ENCODE measurements around the gene NBPF1.
"Not testable (repeated sequence)": the region's sequence is repeated elsewhere in the genome, so short reads cannot be mapped to it uniquely, and the experiment has no call there.

NBPF1 gene

DNA sequence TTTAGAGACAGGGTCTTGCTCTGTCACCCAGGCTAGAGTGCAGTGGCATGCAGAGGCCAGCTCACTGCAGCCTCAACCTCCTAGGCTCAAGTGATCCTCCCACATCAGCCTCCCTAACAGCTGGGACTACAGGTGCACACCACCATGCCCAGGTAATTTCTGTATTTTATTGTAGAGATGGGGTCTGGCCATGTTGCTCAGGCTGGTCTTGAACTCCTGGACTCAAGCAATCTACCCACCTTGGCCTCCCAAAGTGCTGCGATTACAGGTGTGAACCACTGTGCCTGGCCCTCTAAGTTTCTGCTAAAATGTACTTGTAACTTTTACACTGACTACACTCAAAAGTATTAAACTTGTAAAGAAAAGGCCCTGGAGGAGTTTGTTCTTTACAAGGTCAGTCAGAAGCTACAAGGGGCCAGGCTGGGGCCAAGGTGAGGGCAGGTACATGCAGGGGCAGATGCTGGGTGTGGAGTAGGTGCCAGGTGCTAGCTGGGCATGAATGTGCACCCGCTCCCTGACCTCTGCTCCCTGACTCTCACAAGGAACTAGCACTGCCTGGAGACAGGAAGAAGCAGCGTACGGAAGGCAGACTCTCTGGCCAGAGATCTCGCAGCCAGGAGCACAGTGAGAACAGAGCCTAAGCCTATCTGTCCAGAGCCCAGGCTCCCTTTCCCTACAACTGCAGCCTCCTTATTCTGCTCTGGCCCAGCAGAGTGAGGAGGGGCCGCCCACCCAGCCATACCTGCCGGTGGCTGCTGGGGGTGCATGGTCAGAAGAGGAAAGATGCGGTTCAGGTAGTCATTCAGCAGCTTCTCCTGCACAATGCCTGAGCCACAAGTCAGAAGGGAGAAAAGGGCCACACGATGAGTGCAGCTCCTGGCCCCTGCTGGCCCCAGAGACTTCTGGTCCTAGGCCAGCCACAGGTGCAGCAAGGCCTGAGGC, 28.9 kb upstream of the NBPF1 start:
- DNase-seq (ENCODE audit: low read depth in 2 of 2, low spot score in 1 of 2) = not testable (repeated sequence)

DNA sequence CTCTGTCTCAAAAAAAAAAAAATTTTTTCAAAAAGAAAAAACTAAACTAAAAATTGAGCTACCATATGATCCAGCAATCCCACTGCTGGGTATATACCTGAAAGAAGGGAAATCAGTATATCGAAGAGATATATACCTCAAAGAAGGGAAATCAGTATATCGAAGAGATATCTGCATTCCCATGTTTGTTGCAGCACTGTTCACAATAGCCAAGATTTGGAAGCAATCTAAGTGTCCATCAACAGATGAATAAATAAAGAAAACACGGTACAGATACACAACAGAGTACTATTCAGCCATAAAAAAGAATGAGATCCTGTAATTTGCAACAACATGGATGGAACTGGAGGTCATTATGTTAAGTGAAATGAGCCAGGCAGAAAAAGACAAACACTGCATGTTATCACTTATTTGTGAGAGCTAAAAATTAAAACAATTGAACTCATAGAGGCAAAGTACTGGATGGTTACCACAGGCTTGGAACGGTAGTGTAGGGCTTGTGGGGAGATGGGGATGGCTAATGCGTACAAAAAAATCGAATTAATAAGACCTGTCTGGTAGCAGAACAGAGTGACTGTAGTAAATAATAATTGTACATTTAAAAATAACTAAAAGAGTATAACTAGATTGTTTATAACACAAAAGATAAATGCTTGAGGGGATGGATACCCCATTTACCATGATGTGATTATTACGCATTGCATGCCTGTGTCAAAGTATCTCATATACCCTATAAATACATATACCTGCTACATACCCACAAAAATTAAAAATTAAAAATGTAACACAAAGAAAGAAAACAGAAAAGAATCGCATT, 28.0 kb upstream of the NBPF1 start:
- not testable (repeated sequence) for DNase-seq (ENCODE audit: low read depth in 2 of 2, low spot score in 1 of 2)

DNA sequence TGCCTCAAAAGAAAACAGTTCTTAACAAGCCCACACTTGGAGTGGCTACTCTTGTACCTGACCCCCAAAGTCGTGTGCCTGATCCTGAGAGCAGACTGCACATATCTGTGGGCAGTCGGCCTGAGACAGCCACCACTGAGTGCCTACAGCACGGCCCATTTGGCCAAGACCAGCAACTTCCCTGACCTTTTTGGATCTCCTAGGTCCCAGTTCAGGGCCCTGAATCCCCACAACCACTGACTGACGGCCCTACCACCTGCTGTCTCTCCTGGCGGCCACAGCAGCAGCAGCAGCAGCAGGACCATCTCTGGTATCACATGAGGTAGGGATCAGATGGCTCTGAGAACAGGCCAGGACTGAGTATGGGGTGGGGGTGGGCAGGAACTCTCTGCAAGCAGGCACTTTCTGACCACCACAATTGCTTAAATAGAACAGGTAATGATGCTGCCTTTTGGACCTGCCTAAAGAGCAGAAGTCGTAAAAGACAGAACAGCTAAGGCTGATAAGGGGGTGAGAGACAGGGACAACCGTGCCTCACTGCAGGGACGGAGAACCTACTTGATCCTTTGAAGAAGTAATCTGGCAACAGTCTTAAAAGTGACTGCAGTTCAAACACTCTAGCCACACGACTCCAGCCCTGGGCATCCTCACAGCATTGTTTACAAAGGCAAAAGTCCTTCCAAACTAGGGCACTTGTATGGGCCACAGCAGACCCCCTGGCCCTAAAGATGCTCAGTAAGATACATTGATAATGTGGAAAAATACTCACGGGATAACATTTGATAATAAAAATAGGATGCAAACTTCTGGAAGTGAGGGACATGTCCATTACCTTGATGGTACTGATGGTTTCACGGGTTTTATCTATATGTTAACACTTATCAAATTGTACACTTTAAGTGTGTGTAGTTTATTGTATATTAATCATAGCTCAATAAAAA, 26.0 kb upstream of the NBPF1 start:
- not testable (repeated sequence) for DNase-seq (ENCODE audit: low read depth in 2 of 2, low spot score in 1 of 2)

DNA sequence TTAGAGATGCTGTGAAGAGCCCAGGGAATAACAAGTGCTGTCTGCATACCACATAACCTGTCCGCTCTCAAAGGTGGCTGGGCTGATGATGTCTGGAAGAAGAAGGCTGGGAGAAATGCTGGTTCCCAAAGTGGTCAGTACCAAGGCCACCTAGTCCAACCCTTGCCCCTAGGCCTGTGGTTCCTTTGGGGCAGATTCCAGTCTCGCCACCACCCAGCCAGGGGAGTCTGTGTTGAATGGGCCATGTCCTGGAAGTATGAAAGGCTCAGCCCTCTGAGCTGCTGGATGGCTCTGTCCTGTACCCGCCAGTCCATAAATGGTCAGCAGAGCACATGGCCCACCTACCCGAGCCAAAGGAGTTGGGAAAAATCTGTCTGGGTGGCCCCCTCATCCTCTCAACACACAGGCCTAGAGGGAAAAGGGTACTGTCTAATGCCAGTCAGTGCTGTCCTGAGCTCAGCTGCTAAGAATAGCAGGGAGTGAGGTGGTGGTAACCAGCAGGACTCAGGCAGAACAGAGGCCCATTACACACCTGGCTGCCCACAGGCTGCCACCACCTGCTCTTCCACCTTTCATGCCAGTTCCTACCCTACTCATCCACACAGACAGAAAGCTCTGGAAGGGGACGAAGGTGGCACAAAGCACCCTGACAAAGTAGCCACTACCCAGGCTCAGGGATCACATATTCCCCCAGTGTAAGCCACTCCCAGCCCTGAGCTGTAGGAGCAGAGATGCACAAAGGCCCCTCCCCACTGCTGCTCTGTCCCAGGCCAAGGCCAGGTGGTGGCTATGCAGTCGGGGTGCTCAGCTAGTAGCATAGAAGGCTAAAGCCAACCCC, 24.8 kb upstream of the NBPF1 start:
- not testable (repeated sequence) for DNase-seq (ENCODE audit: low read depth in 2 of 2, low spot score in 1 of 2)

DNA sequence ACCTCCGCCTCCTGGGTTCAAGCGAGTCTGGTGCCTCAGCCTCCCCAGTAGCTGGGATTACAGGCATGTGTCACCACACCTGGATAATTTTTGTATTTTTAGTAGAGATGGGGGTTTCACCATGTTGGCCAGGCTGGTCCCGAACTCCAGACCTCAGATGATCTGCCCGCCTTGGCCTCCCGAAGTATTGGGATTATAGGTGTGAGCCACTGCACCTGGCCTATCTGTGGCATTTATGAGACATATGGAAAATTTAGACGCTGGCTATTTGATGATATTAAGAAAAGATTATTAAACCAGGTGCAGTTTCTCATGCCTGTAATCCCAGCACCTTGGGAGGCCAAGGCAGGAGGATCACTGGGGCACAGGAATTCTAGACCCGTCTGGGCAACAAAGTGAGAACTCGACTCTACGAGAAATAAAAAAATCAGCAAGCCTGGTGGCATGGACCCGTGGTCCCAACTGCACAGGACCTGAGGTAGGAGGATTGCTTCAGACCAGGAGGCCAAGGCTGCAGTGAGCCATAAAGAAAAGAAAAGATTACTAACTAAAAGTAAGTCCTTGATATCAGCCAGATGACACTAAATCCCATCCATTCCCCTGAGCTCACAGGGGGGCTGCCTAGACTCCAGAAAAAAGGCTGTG, 23.3 kb upstream of the NBPF1 start:
- DNase-seq (ENCODE audit: low read depth in 2 of 2, low spot score in 1 of 2) = not testable (repeated sequence)

DNA sequence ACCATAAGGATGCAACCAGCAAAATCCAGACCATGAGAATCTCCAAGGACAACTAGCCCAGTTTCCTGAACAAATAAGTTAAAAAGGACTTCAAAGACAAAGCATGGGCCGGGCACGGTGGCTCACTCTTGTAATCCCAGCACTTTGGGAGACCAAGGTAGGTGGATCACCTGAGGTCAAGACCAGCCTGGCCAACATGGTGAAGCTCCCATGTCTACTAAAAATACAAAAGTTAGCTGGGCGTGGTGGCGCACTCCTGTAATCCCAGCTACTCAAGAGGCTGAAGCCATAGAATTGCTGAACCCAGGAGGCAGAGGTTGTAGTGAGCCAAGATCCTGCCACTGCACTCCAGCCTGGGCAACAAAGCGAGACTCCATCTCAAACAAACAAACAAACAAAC, 22.6 kb upstream of the NBPF1 start:
- DNase-seq (ENCODE audit: low read depth in 2 of 2, low spot score in 1 of 2) = not testable (repeated sequence)

DNA sequence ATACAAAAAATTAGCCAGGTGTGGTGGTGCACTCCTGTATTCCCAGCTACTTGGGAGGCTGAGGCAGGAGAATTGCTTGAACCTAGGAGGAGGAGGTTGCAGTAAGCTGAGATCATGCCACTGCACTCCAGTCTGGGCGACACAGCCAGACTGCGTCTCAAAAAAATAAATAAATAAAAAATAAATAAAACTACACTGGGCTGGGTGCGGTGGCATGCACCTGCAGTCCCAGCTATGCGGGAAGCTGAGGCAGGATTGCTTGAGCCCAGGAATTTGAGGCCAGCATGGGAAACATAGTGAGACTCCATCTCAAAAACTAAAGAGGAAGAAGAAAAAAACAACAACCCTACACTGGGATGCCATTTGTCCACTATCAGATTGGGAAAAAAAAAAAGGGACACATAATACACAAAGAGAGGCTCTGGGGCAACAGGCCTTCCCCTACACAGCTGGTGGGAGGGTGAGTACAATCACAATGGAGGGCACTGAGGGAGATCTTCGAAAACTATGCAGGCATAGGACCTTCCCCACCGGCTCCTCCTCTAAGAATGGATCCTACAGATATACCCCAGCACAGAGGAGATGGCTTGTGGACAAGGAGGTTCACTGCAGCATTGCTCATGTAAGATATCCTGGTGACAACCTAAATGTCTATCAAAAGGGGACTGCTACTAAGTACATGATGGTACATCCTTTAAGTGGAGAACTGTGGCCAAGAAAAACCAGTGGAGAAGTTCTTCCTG, 20.3 kb upstream of the NBPF1 start:
- not testable (repeated sequence) for DNase-seq (ENCODE audit: low read depth in 2 of 2, low spot score in 1 of 2)

DNA sequence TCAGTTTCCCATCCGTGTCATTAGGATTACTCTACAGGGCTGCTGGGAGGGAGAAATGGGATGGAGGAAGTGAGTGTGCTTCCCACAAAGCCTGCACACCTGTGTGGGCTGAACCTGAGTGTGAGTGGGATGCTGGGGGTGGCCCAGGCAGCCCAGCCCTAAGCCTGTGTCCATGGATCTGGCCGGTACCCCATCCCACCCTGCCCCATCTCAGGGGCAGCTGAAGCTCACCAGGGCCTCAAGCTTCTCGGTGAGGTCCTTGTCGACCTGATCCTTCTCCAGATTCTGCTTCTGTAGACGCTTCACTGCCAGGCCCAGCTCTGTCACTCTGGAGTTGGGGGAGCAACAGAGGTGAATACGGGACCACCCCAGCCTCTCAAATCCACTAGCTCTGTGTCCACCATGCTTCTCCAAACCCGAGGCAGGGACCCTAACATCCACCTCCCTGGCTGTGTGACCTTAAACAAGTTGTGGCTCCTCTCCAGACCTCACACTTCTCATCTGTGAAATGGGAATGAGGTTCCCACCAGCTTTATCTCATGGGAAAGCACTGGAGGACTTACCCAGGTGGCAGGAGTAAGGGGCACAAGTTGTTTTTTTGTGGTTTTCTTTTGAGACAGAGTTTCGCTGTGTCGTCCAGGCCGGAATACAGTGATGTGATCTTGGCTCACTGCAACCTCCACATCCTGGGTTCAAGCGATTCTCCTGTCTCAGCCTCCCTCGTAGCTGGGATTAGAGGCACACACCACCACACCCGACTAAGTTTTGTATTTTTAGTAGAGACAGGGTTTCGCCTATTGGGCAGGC, 18.9 kb upstream of the NBPF1 start:
- DNase-seq (ENCODE audit: low read depth in 2 of 2, low spot score in 1 of 2) = not testable (repeated sequence)

DNA sequence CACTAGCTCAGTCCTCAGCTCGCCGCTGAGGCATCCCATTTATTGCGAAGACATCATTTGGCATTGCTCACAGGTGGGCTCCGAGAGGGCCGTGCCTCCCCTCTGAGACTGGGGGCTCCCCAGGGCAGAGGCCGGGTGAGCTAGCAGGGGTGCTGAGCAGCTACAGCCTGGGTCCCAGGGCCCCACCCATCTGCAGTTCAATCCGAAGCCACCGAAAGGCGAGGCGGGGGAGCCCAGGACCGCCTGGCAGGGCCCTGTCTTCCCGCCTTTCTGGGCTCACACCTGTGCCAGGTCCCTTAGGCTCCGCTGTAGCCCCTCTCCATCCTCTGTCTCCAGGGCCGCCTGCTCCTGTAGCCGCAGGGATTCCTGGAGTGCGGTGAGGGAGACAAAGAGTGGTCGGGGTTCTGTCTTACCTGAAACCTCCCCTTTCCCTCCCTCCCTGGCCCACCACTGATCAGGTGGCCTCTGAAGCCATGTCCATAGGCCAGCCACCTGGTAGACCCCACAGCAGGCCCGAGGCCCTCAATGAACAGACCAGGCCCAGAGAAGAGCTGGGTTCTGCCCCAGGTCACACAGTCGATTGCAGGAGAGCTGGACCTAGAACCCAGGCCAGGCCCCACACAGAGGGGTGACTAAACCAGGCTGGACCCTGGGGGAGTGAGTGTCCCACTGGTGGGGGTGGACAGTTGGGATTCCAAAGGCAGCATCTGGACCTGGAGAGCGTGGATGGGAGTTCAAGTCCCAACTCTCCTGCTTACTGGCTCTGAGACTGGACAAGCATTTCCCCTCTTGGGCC, 18.1 kb upstream of the NBPF1 start:
- no peak for DNase-seq (ENCODE audit: low read depth in 2 of 2, low spot score in 1 of 2)

DNA sequence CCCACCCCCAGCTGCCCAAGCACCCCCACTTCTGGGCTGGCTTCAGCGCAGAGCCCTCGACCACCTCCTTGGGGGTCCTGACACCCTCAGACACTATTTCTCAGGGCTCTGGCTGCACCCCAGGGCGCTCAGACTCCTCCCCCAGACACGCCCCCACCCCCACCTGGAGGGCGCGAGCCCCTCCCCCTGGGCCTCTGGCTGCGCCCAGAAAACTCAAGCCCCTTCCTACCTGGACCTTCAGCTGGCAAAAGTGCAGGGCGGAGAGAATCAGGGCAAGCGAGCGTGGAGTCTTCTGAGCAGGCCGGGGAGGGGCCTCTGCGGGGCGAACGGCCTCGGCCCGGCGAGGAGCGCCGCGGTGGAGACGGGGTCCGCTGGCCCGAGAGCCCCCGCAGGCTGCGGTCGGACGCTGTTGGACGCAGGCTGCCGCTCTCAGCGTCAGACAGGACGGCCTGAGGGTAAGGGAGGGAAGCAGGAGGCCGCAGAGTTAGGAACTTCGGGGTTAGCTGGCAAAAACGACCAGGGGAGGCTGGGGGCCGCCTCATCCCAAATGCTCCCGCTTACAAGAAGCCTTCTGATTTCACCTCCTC, 17.4 kb upstream of the NBPF1 start:
- DNase-seq (ENCODE audit: low read depth in 2 of 2, low spot score in 1 of 2) = no peak

DNA sequence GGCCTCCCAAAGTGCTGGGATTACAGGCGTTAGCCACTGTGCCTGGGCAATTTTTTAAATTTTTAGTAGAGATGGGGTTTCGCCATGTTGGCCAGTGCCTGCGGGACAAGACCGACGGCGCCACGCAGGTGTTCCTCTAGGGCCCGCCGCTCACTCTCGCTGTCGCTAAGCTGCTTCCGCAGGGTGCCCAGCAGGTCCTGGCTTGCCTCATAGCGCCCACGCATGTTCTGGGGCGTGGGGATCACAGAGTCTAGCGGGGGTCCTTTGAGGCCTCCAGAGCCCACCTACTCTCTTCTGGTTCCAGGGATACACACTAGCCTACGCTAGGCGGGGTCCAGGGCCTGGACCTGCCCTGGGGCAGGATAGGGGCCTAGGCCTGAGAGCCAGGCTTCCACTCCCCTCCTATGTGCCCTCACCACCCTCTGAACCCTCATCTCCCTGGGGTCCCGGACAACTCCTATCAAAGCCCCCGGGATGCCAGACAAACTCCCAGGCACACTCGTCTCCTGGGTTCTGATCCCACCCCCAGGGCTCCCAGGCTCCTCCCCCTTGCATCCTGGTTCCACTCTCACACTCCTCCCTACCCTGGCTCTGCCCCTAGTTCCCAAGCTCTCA, 16.7 kb upstream of the NBPF1 start:
- DNase-seq (ENCODE audit: low read depth in 2 of 2, low spot score in 1 of 2) = not testable (repeated sequence)

DNA sequence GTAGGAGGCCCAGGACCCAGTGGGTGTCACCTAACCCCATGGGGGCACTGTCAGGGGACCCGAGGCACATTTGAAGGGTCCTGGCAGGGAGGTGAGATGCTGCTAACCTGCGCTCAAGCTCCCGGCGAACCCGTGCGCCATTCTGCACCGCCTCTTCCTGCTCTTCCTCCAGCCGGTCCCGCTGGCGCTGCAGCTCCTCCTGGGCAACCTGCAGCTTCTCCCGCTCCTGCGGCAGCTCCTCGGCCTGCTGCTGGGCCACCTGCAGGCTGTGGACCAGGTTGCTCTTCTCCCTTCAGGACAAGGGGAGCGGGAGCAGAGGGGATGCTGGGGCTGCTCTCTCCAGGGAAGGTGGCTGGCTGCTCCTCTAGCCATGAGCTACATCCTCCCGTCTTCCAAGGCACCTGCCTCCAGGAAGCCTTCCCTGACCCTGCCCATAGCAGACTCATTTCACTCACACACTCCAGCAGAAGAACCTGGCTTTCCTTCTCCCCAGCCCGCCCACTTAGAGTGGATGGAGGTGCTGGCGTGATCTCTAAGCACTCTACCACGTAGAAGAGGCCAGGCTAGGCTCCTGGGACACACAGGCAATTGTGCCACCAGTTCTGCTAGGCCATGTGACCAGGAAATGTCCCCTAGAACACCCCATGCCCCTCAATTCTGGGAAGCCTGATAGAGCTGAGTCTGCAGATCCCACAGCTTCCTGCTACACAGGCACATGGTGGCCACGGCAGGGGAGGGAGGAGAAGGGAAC, 15.2 kb upstream of the NBPF1 start:
- no peak for DNase-seq (ENCODE audit: low read depth in 2 of 2, low spot score in 1 of 2)

DNA sequence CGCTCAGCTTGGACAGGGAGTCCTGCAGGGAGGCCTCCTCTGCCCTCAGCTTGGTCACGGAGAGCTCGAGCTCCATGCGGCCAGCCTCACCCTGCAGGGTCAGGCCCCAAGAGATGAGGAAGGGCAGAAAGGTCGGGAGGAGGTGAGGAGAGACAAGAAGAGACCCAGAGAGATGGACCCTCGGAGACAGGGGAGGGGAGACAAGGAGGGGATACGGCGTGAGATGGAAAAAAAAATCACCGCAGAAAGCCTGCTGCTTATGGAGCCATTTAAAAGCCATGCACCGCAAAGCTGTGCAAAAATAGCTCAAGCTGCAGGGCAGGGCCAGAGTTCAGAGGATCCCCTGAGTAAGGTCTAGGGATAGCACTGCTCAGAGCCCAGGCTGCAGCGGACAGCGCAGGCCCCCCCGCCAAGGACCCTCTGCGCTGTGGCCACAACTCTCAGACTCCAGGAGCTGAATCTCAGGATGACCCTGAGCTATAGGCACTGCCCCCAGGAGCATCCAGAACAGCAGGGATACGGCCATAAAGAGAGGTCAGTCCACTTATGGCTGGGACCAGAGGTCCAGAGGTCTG, 13.1 kb upstream of the NBPF1 start:
- DNase-seq (ENCODE audit: low read depth in 2 of 2, low spot score in 1 of 2) = not testable (repeated sequence)

DNA sequence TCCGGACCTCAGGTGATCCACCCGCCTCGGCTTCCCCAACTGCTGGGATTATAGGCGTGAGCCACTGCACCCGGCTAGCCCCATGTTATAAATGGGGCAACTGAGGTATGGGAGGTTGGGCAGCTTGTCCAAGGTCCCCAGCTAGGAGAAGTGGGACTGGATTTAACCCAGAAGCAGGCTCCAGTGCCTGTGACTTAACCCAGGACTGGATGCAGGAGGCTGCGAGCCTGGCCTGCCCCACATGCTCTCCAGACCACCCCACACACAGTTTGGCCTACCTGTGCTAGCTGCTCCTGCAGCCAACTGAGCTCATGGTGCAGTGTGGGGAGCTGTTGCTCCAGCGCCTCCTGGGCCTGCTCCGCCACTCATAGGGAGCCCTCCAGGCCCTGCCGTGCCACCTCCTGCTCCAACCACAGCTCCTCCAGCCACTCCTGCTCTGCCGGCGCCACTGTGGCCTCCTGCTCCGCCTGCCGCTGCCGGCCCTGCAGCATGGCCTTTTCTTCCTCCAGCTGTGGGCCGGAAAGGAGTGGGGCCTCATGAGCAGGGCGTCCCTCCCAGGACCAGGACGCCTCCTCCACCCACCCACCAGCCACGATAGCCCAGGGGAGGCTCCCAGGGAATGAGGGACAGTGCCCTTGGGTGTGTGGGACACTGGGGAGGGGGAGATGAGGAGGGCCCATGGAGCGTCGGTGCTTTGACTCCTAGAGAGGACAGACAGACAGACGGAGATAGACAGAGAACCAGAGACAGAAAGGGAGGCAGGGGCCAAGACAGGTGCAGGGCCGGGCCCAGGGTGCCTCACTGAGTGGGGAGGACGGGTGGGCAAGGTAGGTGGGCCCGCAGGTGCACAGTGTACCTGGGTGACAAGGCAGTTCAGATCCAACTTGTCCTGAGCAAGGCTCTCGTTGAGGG, 12.4 kb upstream of the NBPF1 start:
- DNase-seq (ENCODE audit: low read depth in 2 of 2, low spot score in 1 of 2) = no peak

All from stimulated activated CD8-positive, alpha-beta memory T cell treated with anti-CD3 and anti-CD28 coated beads, Interleukin-4, amount 100 ng/mL, for 4 hours (primary cell).